ENCODE data around the gene USP33.

Gene USP33

DNA sequence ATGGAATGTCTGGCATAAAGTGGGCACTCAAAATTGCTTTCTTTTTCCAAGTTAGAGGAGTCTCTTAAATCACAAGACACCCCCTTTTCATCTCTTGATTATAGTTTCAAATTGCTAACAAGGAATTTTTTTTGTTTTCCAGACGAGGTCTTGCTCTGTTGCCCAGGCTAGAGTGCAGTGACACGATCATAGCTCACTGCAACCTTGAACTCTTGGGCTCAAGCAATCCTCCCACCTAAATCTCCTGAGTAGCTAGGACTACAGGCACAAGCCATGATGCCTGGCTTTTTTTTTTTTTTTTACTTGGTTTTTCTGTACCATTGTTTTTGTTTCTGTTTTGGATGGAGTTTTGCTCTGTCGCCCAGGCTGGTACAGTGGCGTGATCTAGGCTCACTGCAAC, 98.0 kb downstream of the USP33 start:
- H3K9ac ChIP-seq (ENCODE audit: low read length) = no peak overlapping the region
- no peak overlapping the region for H2AFZ ChIP-seq (ENCODE audit: low read depth, low read length, severe bottlenecking)
- peaks cover 99% of the 10 kb centered on the region for H3K79me2 ChIP-seq (ENCODE audit: insufficient read depth, low read length)
- no peaks in the 10 kb centered on the region for H3K9me2 ChIP-seq (replicated peaks; ENCODE audit: insufficient read depth, low read length)
- TF ChIP-seq, protein P1, sequence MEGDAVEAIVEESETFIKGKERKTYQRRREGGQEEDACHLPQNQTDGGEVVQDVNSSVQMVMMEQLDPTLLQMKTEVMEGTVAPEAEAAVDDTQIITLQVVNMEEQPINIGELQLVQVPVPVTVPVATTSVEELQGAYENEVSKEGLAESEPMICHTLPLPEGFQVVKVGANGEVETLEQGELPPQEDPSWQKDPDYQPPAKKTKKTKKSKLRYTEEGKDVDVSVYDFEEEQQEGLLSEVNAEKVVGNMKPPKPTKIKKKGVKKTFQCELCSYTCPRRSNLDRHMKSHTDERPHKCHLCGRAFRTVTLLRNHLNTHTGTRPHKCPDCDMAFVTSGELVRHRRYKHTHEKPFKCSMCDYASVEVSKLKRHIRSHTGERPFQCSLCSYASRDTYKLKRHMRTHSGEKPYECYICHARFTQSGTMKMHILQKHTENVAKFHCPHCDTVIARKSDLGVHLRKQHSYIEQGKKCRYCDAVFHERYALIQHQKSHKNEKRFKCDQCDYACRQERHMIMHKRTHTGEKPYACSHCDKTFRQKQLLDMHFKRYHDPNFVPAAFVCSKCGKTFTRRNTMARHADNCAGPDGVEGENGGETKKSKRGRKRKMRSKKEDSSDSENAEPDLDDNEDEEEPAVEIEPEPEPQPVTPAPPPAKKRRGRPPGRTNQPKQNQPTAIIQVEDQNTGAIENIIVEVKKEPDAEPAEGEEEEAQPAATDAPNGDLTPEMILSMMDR (IDR thresholded peaks at IDR 0.05; ENCODE audit: insufficient read depth, low read length, poor library complexity, severe bottlenecking) = no peak
- no peak for TF ChIP-seq EZH2phosphoT487 (conservative IDR thresholded peaks at IDR 0.05; ENCODE audit: low read length)
- no peak overlapping the region for H3K27ac ChIP-seq (ENCODE audit: low read depth, low read length)
- peaks cover 25% of the 10 kb centered on the region for H4K20me1 ChIP-seq (ENCODE audit: low read depth, low read length)
- H3K27me3 ChIP-seq (ENCODE audit: low read length) = no peaks in the 10 kb centered on the region
- H3K36me3 ChIP-seq (ENCODE audit: low read length) = no peaks in the 10 kb centered on the region
- no peaks in the 10 kb centered on the region for H3F3A ChIP-seq (ENCODE audit: insufficient read depth)
- no peak overlapping the region for H3K4me3 ChIP-seq (ENCODE audit: insufficient read depth, low read length, poor library complexity, severe bottlenecking)
- H3K9me3 ChIP-seq (ENCODE audit: insufficient read depth, low read length) = no peaks in the 10 kb centered on the region
- H3K4me2 ChIP-seq (ENCODE audit: low read depth, low read length, poor library complexity, severe bottlenecking) = no peak overlapping the region

DNA sequence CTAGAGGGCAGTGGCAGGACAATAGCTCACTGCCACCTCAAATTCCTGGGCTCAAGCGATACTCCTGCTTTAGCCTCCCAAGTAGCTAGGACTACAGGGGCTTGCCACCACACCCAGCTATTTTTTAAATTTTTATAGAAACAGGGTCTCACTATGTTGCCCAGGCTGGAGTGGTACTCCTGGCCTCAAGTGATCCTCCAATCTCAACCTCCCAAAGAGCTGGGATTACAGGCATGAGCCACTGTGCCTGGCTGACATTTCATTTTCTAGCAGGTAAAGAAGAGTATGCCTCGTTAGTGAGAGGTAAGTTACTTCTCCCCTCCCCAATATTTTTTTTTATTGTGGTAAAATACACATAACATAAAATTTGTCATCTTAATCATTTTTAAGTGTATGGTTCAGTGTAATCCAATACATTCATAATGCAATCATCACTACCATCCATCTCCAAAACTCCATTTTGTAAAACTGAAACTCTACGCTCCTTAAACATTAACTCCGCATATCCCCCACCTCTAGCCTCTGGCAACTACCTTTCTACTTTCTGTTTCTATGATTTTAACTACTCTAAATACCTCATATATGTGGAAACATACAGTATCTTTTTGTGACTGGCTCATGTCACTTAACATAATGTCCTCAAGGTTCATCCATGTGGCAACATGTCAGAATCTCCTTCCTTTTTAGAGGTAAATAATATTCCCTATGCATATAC, 99.6 kb downstream of the USP33 start:
- Histone ChIP-seq H3F3A (ENCODE audit: insufficient read depth) (no peaks in the 10 kb centered on the region), H4K20me1 (ENCODE audit: low read depth, low read length) (peaks cover 31% of the 10 kb centered on the region), H2AFZ (ENCODE audit: low read depth, low read length, severe bottlenecking) (no peak overlapping the region), H3K4me3 (ENCODE audit: insufficient read depth, low read length, poor library complexity, severe bottlenecking) (no peak overlapping the region), H3K27ac (ENCODE audit: low read depth, low read length) (no peak overlapping the region), H3K79me2 (ENCODE audit: insufficient read depth, low read length) (peaks cover 99% of the 10 kb centered on the region), H3K27me3 (ENCODE audit: low read length) (no peaks in the 10 kb centered on the region), H3K9me2 (replicated peaks; ENCODE audit: insufficient read depth, low read length) (no peaks in the 10 kb centered on the region), H3K36me3 (ENCODE audit: low read length) (no peaks in the 10 kb centered on the region; the same call in 1 of the 2 replicates), H3K9me3 (ENCODE audit: insufficient read depth, low read length) (no peaks in the 10 kb centered on the region), H3K9ac (ENCODE audit: low read length) (no peak overlapping the region), H3K4me2 (ENCODE audit: low read depth, low read length, poor library complexity, severe bottlenecking) (no peak overlapping the region)
- TF ChIP-seq, protein P1 (IDR thresholded peaks at IDR 0.05; ENCODE audit: insufficient read depth, low read length, poor library complexity, severe bottlenecking) = no peak
- TF ChIP-seq EZH2phosphoT487 (conservative IDR thresholded peaks at IDR 0.05; ENCODE audit: low read length) = no peak

DNA sequence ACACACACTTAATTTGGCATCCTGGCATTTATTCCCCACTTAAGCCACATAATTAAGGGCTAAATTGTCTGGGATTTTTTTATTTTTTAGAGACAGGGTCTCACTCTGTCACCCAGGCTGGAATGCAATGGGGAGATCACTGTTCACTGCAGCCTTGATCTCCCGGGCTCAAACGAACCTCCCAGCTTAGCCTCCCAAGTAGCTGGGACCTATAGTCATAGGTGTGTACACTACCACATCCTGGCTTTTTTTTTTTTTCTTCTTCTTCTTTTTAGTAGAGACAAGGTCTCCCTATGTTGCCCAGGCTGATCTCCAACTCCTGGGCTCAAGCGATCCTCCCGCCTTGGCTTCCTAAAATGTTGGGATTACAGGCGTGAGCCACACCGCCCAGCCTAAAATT, 101.4 kb downstream of the USP33 start:
- H4K20me1 ChIP-seq (ENCODE audit: low read depth, low read length) = peaks cover 19% of the 10 kb centered on the region

More for the DNA sequence above, 101.4 kb downstream of the USP33 start:
- Histone ChIP-seq H3K9me3 (ENCODE audit: insufficient read depth, low read length) (no peaks in the 10 kb centered on the region), H3K36me3 (ENCODE audit: low read length) (no peaks in the 10 kb centered on the region; the same call in 1 of the 2 replicates), H3K9ac (ENCODE audit: low read length) (no peak overlapping the region), H3K4me2 (ENCODE audit: low read depth, low read length, poor library complexity, severe bottlenecking) (no peak overlapping the region), H3K9me2 (replicated peaks; ENCODE audit: insufficient read depth, low read length) (no peaks in the 10 kb centered on the region), H3F3A (ENCODE audit: insufficient read depth) (no peaks in the 10 kb centered on the region), H3K79me2 (ENCODE audit: insufficient read depth, low read length) (peaks cover 99% of the 10 kb centered on the region), H3K27ac (ENCODE audit: low read depth, low read length) (no peak overlapping the region), H2AFZ (ENCODE audit: low read depth, low read length, severe bottlenecking) (no peak overlapping the region), H3K4me3 (ENCODE audit: insufficient read depth, low read length, poor library complexity, severe bottlenecking) (no peak overlapping the region), H3K27me3 (ENCODE audit: low read length) (no peaks in the 10 kb centered on the region)
- TF ChIP-seq, protein P1 (IDR thresholded peaks at IDR 0.05; ENCODE audit: insufficient read depth, low read length, poor library complexity, severe bottlenecking) = no peak
- no peak for TF ChIP-seq EZH2phosphoT487 (conservative IDR thresholded peaks at IDR 0.05; ENCODE audit: low read length)
